H1 (cell line): ENCODE data around the gene TP73. TPM values are rescaled to one million over a fixed set of nuclear protein-coding genes. Genes with fewer than 3 reads are reported as not detected.

Source experiments
- CTCF ChIA-PET: fragments of 300-600 bp; sonication (Branson Sonifier 250); formaldehyde crosslinking; loops from one replicate; lab custom pipeline; 2021; ENCODE audit not compliant: partially characterized antibody; lab: Charles Lee
- POLR2A ChIA-PET: fragments of 300-600 bp; sonication (Branson Sonifier 250); formaldehyde crosslinking; loops from one replicate; lab custom pipeline; 2021; ENCODE audit warnings: inconsistent platforms; ENCODE audit not compliant: partially characterized antibody; lab: Charles Lee
- DNase-seq, 2 experiments: peaks; one replicate each; pipeline versions ENCODE4 v3.0.0 to v3.0.0-alpha.2; 2010 to 2022; ENCODE audit warnings: low spot score in 2 of 2, low read depth in 1 of 2, mixed read lengths in 1 of 2
- FAIRE-seq: peaks from 2 replicates; lab custom pipeline; 2011; peaks lifted over from hg19 to GRCh38; lab: Jason Lieb, UNC
- H2AFZ ChIP-seq: 2 replicates; pipeline ENCODE4 v1.8.1; 2012; ENCODE audit warnings: low read length, inconsistent platforms
- H2AK5ac ChIP-seq: 2 replicates; pipeline ENCODE4 v1.6.1; 2013; ENCODE audit warnings: low read depth, low read length
- H2BK120ac ChIP-seq: replicated peaks from 2 replicates; pipeline ENCODE3; 2013; ENCODE audit warnings: low read depth, low read length, inconsistent platforms
- H2BK12ac ChIP-seq: 2 replicates; pipeline ENCODE4 v1.6.1; 2013; ENCODE audit warnings: low read depth, low read length
- H2BK15ac ChIP-seq: 2 replicates; pipeline ENCODE4 v1.6.1; 2013; ENCODE audit warnings: low read length
- H2BK20ac ChIP-seq: 2 replicates; pipeline ENCODE4 v1.6.1; 2013; ENCODE audit warnings: low read length
- H2BK5ac ChIP-seq: 2 replicates; pipeline ENCODE4 v1.6.1; 2013; ENCODE audit warnings: low read depth, low read length
- H3K14ac ChIP-seq: 2 replicates; pipeline ENCODE4 v1.6.1; 2013; ENCODE audit warnings: inconsistent platforms; ENCODE audit not compliant: insufficient read length
- H3K18ac ChIP-seq: 2 replicates; pipeline ENCODE4 v1.6.1; 2013; ENCODE audit warnings: low read length; ENCODE audit errors: extremely low read depth
- H3K23ac ChIP-seq: 2 replicates; pipeline ENCODE4 v1.6.1; 2013; ENCODE audit warnings: inconsistent platforms; ENCODE audit not compliant: insufficient read length
- H3K23me2 ChIP-seq: 2 replicates; pipeline ENCODE4 v1.6.1; 2013; ENCODE audit warnings: low read depth, low read length
- H3K27ac ChIP-seq: 2 replicates; pipeline ENCODE4 v1.6.1; 2011; ENCODE audit warnings: low read depth, low read length, inconsistent platforms
- H3K27me3 ChIP-seq, 4 experiments: replicated peaks in 1 of 4; 1 replicate in 1 of 4; 2 replicates in 3 of 4; pipeline versions ENCODE4 v1.6.1 to v1.8.1; 2011 to 2013; ENCODE audit warnings: low read length in 3 of 4, mild to moderate bottlenecking in 3 of 4, inconsistent platforms in 2 of 4, mixed read lengths in 2 of 4, moderate library complexity in 1 of 4; ENCODE audit not compliant: control insufficient read depth in 3 of 4, insufficient read depth in 3 of 4; ENCODE audit errors: extremely low read depth in 1 of 4
- H3K36me3 ChIP-seq, 4 experiments: 2 replicates each; pipeline versions ENCODE4 v1.6.1 to v1.8.1; 2011 to 2013; ENCODE audit warnings: mild to moderate bottlenecking in 4 of 4, low read length in 3 of 4, moderate library complexity in 2 of 4, control low read depth in 1 of 4, inconsistent platforms in 1 of 4; ENCODE audit not compliant: insufficient read depth in 4 of 4, control insufficient read depth in 2 of 4
- H3K4ac ChIP-seq: replicated peaks from 2 replicates; pipeline ENCODE3; 2013; ENCODE audit warnings: low read length, low read depth, mixed read lengths, inconsistent platforms; ENCODE audit not compliant: insufficient read length
- H3K4me1 ChIP-seq, 4 experiments: replicated peaks in 1 of 4; 1 replicate in 1 of 4; 2 replicates in 3 of 4; pipeline versions ENCODE4 v1.6.1 to v1.8.1; 2011 to 2013; ENCODE audit warnings: low read length in 3 of 4, inconsistent platforms in 2 of 4, mixed read lengths in 1 of 4; ENCODE audit not compliant: insufficient read depth in 4 of 4, control insufficient read depth in 3 of 4
- H3K4me2 ChIP-seq, 2 experiments: 2 replicates each; pipeline versions ENCODE4 v1.6.1 to v1.8.1; 2011 to 2013; ENCODE audit warnings: low read depth in 2 of 2, low read length in 2 of 2, control low read depth in 1 of 2, inconsistent platforms in 1 of 2, mild to moderate bottlenecking in 1 of 2; ENCODE audit not compliant: insufficient read depth in 1 of 2
- H3K4me3 ChIP-seq, 4 experiments: fragments of 200-600, 300-600 bp in 1 of 4; sonication (generic), shearing (Covaris generic), sonication (Bioruptor Twin) in 1 of 4; 2 replicates each; pipeline versions ENCODE4 v1.5.1 to v1.8.1; 2011 to 2016; ENCODE audit warnings: low read length in 4 of 4, low read depth in 3 of 4, control low read depth in 2 of 4, inconsistent platforms in 2 of 4, mild to moderate bottlenecking in 2 of 4, mixed read lengths in 1 of 4, moderate library complexity in 1 of 4; ENCODE audit not compliant: insufficient read depth in 2 of 4; ENCODE audit errors: extremely low read depth in 1 of 4
- H3K56ac ChIP-seq: replicated peaks from 2 replicates; pipeline ENCODE3; 2013; ENCODE audit warnings: low read depth, mild to moderate bottlenecking, mixed read lengths, low read length, inconsistent platforms; ENCODE audit not compliant: insufficient read length
- H3K79me1 ChIP-seq: 2 replicates; pipeline ENCODE4 v1.6.1; 2013; ENCODE audit warnings: low read depth, low read length, control low read depth
- H3K79me2 ChIP-seq, 2 experiments: 2 replicates each; pipeline versions ENCODE4 v1.6.1 to v1.8.1; 2012 to 2013; ENCODE audit warnings: low read length in 2 of 2, mild to moderate bottlenecking in 2 of 2, inconsistent platforms in 1 of 2; ENCODE audit not compliant: insufficient read depth in 2 of 2, control insufficient read depth in 1 of 2
- H3K9ac ChIP-seq, 4 experiments: replicated peaks in 1 of 4; 1 replicate in 1 of 4; 2 replicates in 3 of 4; pipeline versions ENCODE4 v1.6.1 to v1.8.1; 2011 to 2013; ENCODE audit warnings: low read depth in 3 of 4, low read length in 3 of 4, control low read depth in 2 of 4, mild to moderate bottlenecking in 2 of 4, moderate library complexity in 2 of 4, inconsistent platforms in 1 of 4; ENCODE audit errors: extremely low read depth in 1 of 4
- H3K9me3 ChIP-seq, 2 experiments: 2 replicates each; pipeline versions ENCODE4 v1.6.1 to v1.8.1; 2012 to 2013; ENCODE audit warnings: mild to moderate bottlenecking in 2 of 2, moderate library complexity in 2 of 2, control low read depth in 1 of 2, inconsistent platforms in 1 of 2, low read depth in 1 of 2, low read length in 1 of 2, mixed read lengths in 1 of 2; ENCODE audit not compliant: insufficient read depth in 2 of 2
- H4K20me1 ChIP-seq, 2 experiments: replicated peaks in 1 of 2; 2 replicates each; pipeline versions ENCODE3 to v1.8.1; 2011 to 2013; ENCODE audit warnings: inconsistent platforms in 2 of 2, low read length in 2 of 2, mild to moderate bottlenecking in 1 of 2; ENCODE audit not compliant: insufficient read depth in 2 of 2, control insufficient read depth in 1 of 2
- H4K5ac ChIP-seq: 2 replicates; pipeline ENCODE4 v1.6.1; 2013; ENCODE audit warnings: low read length, low read depth, mixed read lengths, inconsistent platforms; ENCODE audit not compliant: insufficient read length
- H4K8ac ChIP-seq: 2 replicates; pipeline ENCODE4 v1.8.0; 2013; ENCODE audit warnings: mild to moderate bottlenecking, moderate library complexity, low read length, inconsistent platforms; ENCODE audit not compliant: insufficient read depth; ENCODE audit errors: extremely low read depth
- H4K91ac ChIP-seq: replicated peaks from 2 replicates; pipeline ENCODE3; 2013; ENCODE audit warnings: low read length, mixed read lengths, inconsistent platforms; ENCODE audit not compliant: insufficient read length
- TBP ChIP-seq: IDR thresholded peaks from 2 replicates; pipeline ENCODE4 v1.6.1; 2011; ENCODE audit warnings: low read depth, low read length, improper control_type of control experiment
- YY1 ChIP-seq: IDR thresholded peaks from 2 replicates; pipeline ENCODE4 v1.6.1; 2011; ENCODE audit warnings: low read depth, mild to moderate bottlenecking, low read length
- WGBS, 2 experiments: shearing (Covaris generic) in 1 of 2; methylation state at CpG; one replicate each; pipeline versions ENCODE4 v1.1.6 to v1.1.7; 2013 to 2015; ENCODE audit warnings: low lambda C conversion rate in 2 of 2, mixed read lengths in 2 of 2, inconsistent platforms in 1 of 2, low coverage in 1 of 2, missing lambda C conversion rate in 1 of 2; ENCODE audit not compliant: insufficient replicate concordance in 2 of 2, insufficient coverage in 1 of 2, insufficient read length in 1 of 2; ENCODE audit errors: extremely low coverage in 1 of 2, missing lambda C conversion rate in 1 of 2; 5-methylcytosine and 5-hydroxymethylcytosine counted together
- polyA plus RNA-seq, 7 experiments: library from polyadenylated mRNA; depleted of rRNA in 3 of 7; stranded (reverse) in 5 of 7; unstranded in 2 of 7; fragments of >200 nt in 5 of 7; fragments of 200-250 nt in 2 of 7; gene quantifications; 1 replicate in 5 of 7; 2 replicates in 1 of 7; 4 replicates in 1 of 7; pipeline versions ENCODE4 v1.2.1 to v1.2.3, GENCODE V29; 2011 to 2013; ENCODE audit warnings: missing spikeins in 2 of 7, mixed read lengths in 2 of 7
- total RNA-seq: library from RNA; stranded (reverse); fragmentation: NEBNext Ultra II Directional; extraction: Animal tissue kit (Norgen Biotek cat#: 25700); gene quantifications from 2 replicates; pipeline ENCODE4 v1.2.1, GENCODE V29; 2021

Gene TP73
- total and polyA plus RNA-seq, 2 of the 8 experiments (the other 6 are each of a cell fraction or from before 2014, with no cell fraction given) = 2.6 to 3.1 TPM

GRCh38 chr1:3759164-3759563, 106.8 kb downstream of the TP73 start:
- Histone ChIP-seq H2BK120ac (no peak overlapping the region), H3K36me3 (no peaks in the 10 kb centered on the region), H3K4me2 (no peak overlapping the region), H3K56ac (no peak overlapping the region), H2BK5ac (no peak overlapping the region), H2BK15ac (no peak overlapping the region), H2AK5ac (no peak overlapping the region), H3K4ac (no peak overlapping the region), H4K91ac (no peak overlapping the region), H3K14ac (no peak overlapping the region), H3K23ac (no peak overlapping the region), H3K4me1 (no peaks in the 10 kb centered on the region), H3K4me3 (no peak overlapping the region), H3K79me2 (no peaks in the 10 kb centered on the region), H3K27me3 (peaks cover 0 to 2% (median 0%) of the 10 kb centered on the region in 4 experiments; a peak in 1 of 7 replicates), H2BK12ac (no peak overlapping the region), H4K8ac (no peak overlapping the region), H3K27ac (no peak overlapping the region), H3K9me3 (0 out of 4 replicates have a peak, but pooled peaks cover 0 to 3% of the 10 kb centered on the region in 2 experiments), H3K18ac (no peak overlapping the region), H4K20me1 (no peaks in the 10 kb centered on the region), H3K23me2 (no peaks in the 10 kb centered on the region), H3K9ac (no peak overlapping the region), H3K79me1 (no peaks in the 10 kb centered on the region), H4K5ac (no peak overlapping the region), H2AFZ (no peak overlapping the region), H2BK20ac (no peak overlapping the region)
- ChIA-PET CTCF (interaction anchor here (0.8 to 4.2 kb wide), 9 partner anchors 9 to 241 kb away, joined by 3 to 15 read pairs (median 4); no protein-coding TSS in a partner anchor), POLR2A (interaction anchor here (1.2 to 2.9 kb wide), 3 partner anchors 10 to 60 kb away, joined by 3 to 10 read pairs (median 4); no protein-coding TSS in a partner anchor)
- FAIRE-seq (no peak), DNase-seq (no peak)
- TF ChIP-seq TBP (no peak), YY1 (no peak)
- WGBS, 2 experiments = 90% methylated on average over 6 of the region's 6 CpGs; no CpG with 5 or more reads in 1 of the 2 experiments
